ENCODE measurements around the gene DDX19B.
"Not testable (repeated sequence)": the region's sequence is repeated elsewhere in the genome, so short reads cannot be mapped to it uniquely, and the experiment has no call there.

DDX19B gene

DNA sequence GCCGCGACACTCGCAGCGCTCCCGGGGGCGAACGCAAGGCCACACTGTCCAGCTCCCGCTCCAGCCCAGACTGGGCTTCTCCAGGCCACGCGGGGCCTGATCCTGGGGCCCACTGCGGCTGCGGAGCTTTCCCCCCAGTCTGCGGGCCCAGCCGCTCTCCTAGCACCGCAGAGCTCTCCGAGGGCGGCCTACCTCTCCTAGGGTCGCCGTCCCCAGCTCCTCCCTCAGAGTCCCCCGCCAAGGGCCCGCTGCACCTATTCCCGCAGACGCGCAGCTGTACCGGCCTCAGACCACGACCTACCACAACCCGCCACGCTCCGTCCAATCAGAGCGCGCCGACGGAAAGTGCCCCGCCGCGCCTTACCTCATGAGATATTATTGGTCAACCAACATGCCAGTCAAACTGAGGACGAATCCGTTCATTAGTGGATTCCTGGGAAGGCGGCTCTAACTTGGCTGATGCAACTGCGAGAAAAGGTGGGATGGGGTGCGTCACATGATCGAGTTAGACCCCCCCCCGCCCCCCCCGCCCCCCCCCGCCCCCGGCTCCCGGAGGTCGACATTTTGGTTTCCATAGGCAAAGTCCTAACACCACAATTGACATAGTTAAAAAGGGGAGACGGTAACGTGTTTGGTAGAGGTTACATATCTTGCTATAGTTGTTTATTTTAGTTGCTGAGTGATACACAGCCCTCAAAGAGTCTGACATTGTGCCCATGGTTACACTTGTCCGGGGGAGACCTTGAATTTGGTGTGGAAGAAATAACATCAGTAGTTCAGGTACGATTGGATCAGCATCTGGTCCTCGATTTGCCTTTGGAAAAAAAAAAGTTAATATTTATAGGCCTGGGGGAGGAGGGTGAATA is 9.5 kb upstream of the DDX19B start, which contains the start of gene AARS1:
TSS of gene AARS1 (minus strand) at position 278 of the 866 bp plus-strand sequence. CDS start 6,743 bp downstream, outside the sequence.
- peak; percentile 79 for FAIRE-seq

DNA sequence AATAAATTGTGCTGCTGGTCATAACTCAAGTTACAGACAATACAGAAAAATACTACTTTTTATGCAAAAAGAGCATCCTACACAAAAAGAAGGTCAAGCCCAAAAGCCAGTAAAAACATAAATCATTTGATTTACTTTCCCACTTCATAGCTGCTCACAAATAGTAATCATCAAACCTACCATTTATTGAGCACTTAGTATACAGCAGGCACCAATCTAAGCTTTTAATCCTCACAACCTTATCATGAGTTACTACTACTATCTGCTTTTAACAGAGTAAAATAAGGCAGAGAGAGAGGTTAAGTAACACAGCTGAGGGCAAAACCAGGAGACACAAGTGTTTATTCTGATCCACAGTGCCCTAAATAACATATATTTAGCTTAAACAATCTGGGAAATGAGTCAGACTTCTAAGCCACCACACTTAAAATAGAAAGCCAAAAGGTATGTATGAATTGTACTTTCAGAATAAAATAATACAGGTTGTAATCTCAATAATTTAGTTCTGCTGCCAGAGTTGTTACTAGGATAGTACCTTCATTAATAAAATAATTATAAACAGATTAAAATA is 8.0 kb upstream of the DDX19B start:
- no peak for FAIRE-seq

DNA sequence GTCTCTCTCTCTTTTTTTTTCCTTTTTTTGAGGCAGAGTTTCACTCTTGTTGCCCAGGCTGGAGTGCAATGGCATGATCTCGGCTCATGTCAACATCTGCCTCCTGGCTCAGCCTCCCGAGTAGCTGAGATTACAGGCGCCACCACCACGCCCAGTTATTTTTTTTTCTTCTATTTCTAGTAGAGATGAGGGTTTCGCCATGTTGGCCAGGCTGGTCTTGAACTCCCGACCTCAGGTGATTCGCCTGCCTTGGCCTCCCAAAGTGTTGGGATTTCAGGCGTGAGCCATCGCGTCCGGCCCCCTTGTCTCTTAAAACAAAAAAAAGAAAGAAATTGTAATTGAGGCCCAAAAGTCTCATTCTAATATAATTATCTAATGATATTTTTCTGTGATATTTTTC is 6.8 kb upstream of the DDX19B start:
- FAIRE-seq, result not testable (repeated sequence)

DNA sequence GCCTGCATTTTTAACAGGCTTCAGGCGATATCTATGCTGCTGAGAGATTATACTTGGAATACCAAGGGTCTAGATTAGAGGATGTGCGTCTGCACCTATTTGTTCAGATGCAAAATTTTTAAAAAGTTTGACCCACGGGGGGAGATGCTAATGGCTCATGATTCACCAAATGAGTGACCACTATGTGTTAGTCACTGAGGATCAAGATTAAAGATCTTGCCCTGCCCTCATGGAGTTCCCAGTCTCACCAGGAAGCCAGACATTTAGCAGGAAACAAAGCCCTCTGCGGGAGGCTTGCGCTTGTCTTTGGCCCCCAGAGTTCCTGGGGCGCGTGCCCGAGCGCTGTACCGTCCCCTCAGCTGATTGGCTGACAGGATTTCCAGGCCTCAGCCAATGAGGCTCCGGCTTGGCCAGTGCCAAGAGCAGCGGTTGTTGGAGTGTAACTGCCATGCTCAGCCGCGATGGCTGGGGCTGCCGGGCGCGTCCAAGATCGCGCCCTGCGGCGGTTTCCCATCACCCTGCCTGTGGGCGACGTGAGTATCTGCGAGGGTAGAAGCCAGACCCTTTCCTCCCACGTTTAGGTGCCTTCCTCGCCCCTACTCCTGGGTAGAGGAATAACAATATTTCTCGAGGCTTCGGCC is 4.5 kb upstream of the DDX19B start:
- FAIRE-seq, result no peak

DNA sequence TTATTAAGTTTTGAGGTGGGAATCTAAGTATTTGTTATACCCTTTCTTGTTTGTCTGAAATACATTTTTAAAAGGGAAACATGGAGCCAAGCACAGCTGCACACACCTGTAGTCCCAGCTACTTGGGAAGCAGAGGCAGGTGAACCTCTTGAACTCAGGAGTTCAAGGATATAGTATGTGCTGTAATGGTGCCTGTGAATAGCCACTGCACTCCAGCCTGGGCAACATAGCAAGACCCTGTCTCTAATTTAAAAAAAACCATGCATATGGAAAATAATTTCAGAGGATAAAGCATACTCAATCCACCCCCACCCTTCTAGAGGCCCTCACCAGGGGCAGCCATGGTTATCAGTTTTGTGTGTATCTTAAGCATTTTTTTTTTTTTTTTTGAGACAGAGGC is 3.4 kb upstream of the DDX19B start:
- no peak for FAIRE-seq

DNA sequence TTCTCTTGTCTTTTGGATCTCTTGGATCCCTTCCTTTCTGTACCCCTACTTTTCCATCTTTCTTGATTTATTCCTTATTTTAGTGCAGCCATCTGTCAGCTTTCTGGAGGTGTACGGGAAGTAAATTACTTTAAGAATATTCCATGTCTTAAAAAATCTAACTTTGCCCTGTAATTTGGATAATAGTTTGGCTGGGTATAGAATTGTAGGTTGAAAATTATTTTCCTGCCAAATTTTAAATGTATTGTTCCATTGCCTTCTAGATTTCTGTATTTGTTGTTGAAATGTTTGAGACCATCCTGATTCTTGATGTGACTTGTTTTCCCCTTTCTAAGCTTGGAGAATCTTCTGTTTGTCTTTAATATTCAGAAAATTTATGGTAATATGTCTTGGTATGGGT is 2.1 kb downstream of the DDX19B start:
- no peak for FAIRE-seq

DNA sequence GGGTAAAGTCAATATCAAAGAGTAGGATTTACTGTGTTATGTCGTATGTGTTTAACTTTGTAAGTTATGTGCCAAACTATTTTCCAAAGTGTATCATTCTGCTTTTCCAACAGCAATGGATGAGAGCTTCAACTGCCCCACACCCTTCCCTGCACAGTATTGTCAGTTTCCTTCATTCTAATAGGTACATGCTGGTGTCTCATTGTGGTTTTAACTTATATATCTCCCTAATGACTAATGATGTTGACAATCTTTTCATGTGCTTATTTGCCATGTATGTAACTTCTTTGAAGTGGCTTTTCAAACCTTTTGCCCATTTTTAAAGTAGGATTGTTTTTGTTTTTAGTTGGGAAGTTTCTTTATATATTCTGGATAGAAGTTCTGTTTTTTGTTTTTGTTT is 3.8 kb downstream of the DDX19B start:
- no peak for FAIRE-seq

DNA sequence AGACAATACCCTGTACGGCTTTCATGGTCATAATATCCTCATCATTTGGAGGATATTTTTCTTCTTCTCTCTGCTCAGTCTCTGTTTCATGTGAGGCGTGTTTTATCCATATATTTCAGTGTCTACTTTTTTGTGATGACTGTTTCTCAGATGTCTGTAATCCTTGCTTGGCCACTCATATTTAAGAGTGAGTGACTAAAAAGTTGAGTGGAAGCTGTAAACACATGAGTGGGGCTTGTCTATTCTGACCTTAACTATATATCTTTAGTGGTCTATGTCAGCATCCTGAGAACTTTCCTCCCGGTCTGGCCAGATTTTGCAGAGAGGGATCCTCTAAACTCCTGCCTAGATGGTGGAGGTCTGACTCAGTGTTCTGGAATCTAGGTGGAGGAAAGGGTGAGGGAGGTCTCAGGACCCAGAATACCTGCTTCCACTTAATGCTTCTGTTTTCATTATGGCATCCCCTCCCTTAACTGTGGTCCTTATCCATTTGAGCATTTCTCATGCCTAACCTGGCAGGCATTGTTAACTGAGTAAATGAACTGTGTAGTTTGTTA is 6.0 kb downstream of the DDX19B start:
- FAIRE-seq, result no peak

DNA sequence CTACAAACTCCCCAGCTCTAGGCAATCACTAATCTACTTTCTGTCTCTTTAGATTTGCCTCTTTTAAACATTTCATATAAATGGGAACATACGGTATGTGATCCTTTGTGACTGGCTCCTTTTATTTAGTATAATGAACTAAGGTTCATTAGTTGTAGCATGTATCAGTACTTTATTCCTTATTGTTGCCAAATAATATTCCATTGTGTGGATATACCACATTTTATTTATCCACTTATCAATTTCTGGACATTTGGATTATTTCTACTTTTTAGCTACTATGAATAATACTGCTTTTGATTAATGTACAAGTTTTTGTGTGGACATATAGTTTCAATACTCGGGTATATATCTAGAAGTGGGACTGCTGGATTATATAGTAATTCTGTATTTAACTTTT is 7.9 kb downstream of the DDX19B start:
- no peak for FAIRE-seq

DNA sequence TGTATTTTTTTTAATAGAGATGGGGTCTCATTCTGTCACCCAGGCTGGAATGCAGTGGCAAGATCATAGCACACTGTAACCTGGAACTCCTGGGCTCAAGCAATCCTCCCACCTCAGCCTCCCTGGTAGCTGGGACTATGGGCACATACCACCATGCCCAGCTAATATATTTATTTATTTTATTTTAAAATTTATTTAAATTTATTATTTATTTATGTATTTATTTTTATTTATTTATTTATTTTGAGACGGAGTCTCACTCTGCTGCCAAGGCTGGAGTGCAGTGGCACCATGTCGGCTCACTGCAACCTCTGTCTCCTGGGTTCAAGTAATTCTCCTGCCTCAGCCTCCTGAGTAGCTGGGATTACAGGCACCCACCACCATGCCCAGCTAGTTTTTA is 8.7 kb downstream of the DDX19B start:
- not testable (repeated sequence) for FAIRE-seq

DNA sequence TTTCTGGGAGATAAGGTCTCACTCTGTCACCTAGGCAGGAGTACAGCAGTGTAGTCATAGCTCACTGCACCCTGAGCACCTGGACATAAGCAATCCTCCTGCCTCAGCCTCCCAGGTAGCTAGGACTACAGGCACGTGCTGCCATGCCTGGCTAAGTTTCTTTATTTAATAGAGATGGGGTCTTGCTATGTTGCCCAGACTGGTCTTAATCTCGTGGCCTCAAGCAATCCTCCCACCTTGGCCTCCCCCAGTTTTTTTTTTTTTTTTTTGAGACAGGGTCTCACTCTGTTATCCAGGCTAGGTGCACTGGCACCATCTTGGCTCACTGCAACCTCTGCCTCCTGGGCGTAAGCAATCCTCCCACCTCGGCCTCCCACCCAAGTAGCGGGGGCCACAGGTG is 21.1 kb downstream of the DDX19B start:
- no peak for FAIRE-seq

DNA sequence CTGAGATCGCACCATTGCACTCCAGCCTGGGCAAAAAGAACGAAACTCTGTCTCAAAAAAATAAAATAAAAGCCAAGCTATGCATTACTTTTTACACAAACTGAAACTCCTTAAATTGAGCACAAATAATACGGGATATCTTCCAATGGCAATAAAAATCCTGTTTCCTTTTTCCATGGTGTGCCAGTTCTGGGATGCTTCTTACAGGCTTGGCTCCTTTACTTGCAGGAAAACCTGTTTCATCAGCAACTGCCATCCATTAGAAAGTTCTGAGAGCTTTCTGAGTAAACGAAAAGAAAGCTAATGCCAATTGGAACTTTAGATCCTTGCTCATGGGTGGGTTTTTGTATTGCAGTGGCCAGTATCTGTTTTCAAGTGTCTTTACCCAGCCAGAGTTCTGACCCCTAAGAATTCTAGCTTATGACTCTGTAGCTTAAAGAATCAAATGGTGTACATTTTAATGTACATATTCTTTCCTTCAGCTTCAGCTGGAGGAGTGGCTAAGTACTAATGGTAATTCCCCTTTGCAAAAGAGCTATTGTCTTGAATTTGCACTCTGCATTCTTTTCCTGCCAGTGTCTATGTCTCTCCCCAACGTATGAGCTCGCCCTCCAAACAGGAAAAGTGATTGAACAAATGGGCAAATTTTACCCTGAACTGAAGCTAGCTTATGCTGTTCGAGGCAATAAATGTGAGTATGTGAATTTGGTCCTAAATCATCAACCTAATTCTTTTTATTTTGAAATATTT is 26.2 kb downstream of the DDX19B start:
- FAIRE-seq, result no peak

DNA sequence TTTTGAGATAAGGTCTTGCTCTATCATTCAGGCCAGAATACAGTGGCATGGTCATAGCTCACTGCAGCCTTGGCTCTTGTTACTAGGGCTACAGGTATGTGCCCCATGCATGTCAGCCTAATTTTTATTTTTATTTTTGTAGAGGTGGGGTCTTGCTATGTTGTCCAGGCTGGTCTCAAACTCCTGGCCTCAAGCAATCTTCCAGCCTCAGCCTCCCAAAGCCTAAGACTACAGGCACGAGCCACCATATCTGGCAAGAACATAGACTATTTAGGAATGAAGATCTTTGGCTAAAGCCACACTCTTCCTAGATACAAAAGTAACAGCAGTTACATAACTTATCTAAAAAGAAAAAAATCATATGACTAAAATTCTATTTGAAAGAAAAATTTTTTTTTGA is 32.1 kb downstream of the DDX19B start:
- FAIRE-seq, result no peak

DNA sequence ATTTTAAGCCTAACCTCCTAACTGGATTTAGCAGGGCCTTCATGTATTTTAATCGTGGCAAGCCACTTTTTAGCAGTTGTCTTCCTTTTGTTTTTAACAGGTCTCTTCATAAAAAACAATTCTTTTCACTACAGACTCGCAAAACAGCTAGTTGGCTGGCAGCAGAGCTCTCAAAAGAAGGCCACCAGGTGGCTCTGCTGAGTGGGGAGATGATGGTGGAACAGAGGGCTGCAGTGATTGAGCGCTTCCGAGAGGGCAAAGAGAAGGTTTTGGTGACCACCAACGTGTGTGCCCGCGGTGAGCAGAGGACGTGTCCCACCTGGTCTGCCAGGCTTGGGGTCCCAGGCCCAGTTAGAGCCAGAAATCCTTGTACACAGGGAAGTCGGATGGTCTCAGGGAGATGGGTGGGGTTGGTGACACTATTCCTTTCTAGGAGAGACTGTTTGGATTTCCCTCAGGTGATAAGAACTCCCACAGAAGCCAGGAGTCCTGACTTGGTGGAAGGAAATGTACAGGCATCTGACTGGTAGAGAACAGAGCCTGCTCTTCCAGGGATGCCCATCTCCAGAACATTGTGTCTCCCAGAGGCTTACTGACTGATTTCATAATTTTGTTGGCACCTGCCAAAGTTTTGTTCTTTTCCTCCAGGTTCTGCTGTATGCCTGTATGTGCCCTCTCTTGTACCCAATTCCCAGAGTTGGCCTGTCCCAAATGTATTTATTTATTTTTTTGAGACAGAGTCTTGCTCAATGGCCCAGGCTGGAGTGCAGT is 32.8 kb downstream of the DDX19B start:
- FAIRE-seq, result peak; percentile 41

DNA sequence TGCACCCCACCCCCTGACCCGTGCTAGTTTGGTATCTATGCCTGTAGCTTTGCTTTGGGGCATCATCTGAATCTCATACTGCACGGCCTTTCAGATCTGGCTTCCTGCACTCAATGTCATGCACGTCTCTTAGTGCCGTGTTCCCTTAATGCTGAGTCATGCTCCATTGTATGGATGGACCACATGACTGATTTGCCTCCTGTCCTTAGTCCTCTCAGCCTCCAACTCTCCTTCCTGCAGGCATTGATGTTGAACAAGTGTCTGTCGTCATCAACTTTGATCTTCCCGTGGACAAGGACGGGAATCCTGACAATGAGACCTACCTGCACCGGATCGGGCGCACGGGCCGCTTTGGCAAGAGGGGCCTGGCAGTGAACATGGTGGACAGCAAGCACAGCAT is 33.7 kb downstream of the DDX19B start:
- FAIRE-seq, result not testable (repeated sequence)

DNA sequence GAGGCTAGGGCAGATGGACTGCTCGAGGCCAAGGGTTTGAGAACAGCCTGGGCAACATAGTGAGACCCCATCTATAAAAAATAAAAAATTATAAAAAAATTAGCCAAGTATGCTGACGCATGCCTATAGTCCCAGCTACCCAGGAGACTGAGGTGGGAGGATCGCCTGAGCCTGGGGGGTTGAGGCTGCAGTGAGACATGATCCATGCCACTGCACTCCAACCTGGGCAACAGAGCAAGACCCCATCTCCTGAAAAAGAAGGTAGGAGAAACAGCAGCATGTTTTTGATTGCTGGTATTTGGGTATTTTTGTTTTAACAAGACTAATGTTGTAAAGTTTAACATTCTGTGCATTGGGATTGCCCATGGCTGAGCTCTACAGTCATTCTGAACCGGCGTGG is 38.8 kb downstream of the DDX19B start:
- FAIRE-seq, result no peak

DNA sequence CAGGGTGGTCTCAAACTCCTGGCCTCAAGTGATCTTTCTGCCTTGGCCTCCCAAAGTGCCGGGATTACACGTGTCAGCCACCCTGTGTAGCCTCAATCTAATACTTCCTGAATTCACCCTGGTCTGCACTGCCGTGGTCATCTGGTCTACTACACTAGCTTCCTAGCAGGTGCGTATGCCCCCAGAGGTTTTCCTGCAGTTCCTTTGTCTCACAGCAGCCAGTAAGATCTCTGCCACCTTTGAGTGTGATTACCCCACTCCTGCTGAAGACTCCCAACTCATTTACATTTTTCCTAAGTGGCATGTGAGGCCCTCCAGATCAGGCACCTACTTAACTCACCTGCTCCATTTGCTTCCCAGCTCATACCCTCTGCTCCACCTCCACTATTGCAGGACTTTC is 42.6 kb downstream of the DDX19B start:
- no peak for FAIRE-seq

DNA sequence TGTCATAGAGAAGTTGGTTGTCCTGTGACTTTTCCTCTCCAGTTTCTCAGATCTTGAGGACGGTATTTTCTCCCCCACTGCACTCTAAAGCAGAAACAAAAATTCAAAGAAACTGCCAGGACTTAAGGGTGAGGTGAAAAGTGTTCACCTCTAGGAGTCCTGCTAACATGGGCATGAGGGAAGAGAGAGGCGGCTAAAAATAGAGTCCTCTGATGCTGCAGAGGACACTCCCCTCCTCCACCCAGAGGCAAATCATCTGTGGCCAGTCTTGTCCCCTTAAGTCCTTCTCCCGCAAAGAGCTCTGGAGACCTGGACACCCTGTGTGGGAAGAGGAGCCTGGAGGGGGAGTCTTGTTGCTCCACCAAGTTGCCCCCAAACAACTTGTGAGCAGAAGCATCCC is 43.0 kb downstream of the DDX19B start:
- no peak for FAIRE-seq

DNA sequence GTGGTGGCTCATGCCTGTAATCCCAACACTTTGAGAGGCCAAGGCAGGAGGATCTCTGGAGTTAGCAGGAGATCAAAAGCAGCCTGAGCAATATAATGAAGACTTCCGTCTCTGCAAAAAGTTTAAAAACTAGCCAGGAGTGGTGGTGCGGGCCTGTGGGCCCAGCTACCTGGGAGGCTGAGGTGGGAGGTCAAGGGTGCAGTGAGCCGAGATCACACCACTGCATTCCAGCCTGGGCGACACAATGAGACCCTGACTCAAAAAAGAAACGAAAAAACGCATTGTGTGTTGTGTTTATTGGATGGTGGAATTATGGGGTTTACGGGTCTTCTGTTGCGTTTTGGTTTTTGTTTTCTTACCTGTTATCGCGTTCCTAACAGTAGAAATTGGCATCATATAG is 46.9 kb downstream of the DDX19B start:
- FAIRE-seq, result no peak

DNA sequence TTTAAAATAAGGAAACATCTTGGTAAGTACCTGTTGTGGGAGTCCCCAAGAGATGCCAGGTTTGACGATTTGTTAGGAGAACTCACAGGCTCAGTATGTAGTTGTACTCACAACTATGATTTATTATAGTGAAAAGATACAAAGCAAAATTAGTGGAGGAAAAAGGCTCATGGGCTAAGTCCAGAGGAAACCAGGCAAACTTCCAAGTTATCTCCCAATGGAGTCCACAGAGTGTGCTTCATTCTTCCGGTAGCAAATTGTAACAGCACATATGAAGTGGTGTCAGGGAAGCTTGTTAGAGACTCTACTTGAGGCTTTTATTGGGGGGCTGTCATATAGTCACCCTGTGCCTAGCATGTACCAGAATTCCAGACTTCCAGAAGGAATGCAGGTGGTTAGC is 50.0 kb downstream of the DDX19B start:
- FAIRE-seq, result no peak

DNA sequence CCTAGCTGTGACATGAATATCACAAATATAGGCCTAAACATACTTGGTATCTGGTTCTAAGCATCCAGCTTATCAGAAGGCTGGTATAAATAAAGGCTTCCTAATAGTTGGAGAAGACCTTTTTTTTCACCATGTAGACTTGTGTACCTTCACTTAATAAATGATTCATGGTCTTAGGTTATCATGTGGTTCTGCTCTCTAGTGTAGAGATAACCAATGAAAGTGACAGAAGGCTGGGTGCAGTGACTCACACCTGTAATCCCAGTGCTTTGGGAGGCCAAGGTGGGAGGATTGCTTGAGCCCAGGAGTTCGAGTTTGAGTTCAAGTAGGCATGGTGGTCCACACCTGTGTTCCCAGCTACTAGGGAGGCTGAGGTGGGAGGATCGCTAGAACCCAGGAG is 50.8 kb downstream of the DDX19B start:
- FAIRE-seq, result no peak

DNA sequence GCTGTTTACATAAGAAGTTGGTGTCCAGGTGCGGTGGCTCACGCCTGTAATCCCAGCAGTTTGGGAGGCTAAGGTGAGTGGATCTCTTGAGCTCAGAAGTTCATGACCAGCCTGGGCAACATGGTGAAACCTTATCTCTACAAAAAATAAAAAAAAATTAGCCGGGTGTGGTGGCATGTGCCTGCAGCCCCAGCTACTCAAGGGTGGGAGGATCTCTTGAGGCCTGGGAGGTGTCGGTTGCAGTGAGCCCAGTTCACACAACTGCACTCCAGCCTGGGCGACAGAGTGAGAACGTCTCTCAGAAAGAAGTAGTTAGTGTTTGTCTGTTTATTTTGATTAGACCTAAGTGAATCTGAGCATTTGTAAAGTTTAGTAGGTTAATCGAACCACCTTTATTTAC is 60.6 kb downstream of the DDX19B start:
- FAIRE-seq, result no peak

Data from G401.6 (cell line).